Choroid plexus epithelial cell (primary cell): ENCODE measurements around the gene TRIM52.
"Not testable (repeated sequence)": the region's sequence is repeated elsewhere in the genome, so short reads cannot be mapped to it uniquely, and the experiment has no call there.

Experiments used
- DNase-seq: peaks from one replicate; pipeline ENCODE4 v3.0.0-alpha.2; 2010; ENCODE audit warnings: low read depth
- H3K4me3 ChIP-seq: 2 replicates; pipeline ENCODE4 v1.5.1; 2011; ENCODE audit warnings: low read depth, mild to moderate bottlenecking, control low read depth, low read length, moderate library complexity
- CTCF ChIP-seq: conservative IDR thresholded peaks from 2 replicates; pipeline ENCODE4 v1.5.1; 2011; ENCODE audit warnings: low read depth, mild to moderate bottlenecking, control low read depth, inconsistent platforms, low read length, moderate library complexity

The TRIM52 gene

GRCh38 chr5:181260720-181261319 is at the start of gene TRIM52:
TSS of gene TRIM52 (minus strand) at chr5:181261143. CDS start at chr5:181260813, 330 bp downstream.
- peak within 1 kb of the TSS; percentile 92 for H3K4me3 ChIP-seq
- DNase-seq = peak; percentile 88
- TF ChIP-seq CTCF = no peak

GRCh38 chr5:181287331-181287730 is 26.4 kb upstream of the TRIM52 start:
- H3K4me3 ChIP-seq, DNase-seq: not testable (repeated sequence)

- DNase-seq, H3K4me3 ChIP-seq: not testable (repeated sequence)
Measured at GRCh38 chr5:181285962-181286705, 25.2 kb upstream of the TRIM52 start.

- not testable (repeated sequence) for DNase-seq, H3K4me3 ChIP-seq
Measured at GRCh38 chr5:181283841-181284755, 23.2 kb upstream of the TRIM52 start.

- no peak for TF ChIP-seq CTCF
- DNase-seq = no peak
Measured at GRCh38 chr5:181283347-181283746, 22.4 kb upstream of the TRIM52 start.

GRCh38 chr5:181282874-181283273 is 21.9 kb upstream of the TRIM52 start:
- no peak for TF ChIP-seq CTCF

More at GRCh38 chr5:181283347-181283746, 22.4 kb upstream of the TRIM52 start:
- H3K4me3 ChIP-seq = no peak overlapping the region

GRCh38 chr5:181282415-181282814 is 21.5 kb upstream of the TRIM52 start:
- not testable (repeated sequence) for H3K4me3 ChIP-seq

More at GRCh38 chr5:181282874-181283273, 21.9 kb upstream of the TRIM52 start:
- no peak for DNase-seq
- no peak overlapping the region for H3K4me3 ChIP-seq

GRCh38 chr5:181281984-181282316 is 21.0 kb upstream of the TRIM52 start:
- no peak for DNase-seq
- no peak overlapping the region for H3K4me3 ChIP-seq
- no peak for TF ChIP-seq CTCF

More at GRCh38 chr5:181282415-181282814, 21.5 kb upstream of the TRIM52 start:
- not testable (repeated sequence) for DNase-seq
